OCI-LY1 (cell line): Measurements from ENCODE around the gene COL15A1.

Experiments
- H2AFZ ChIP-seq: fragments of 200-600 bp; sonication (generic), shearing (Covaris generic); 2 replicates; pipeline ENCODE4 v1.6.0; 2014; ENCODE audit warnings: antibody characterized with exemption, mild to moderate bottlenecking, low read length
- H3F3A ChIP-seq: fragments of 200-600 bp; sonication (generic), shearing (Covaris generic); 2 replicates; pipeline ENCODE4 v1.6.0; 2014; ENCODE audit warnings: mild to moderate bottlenecking, antibody characterized with exemption, low read length, moderate library complexity; ENCODE audit not compliant: insufficient read depth
- H3K27ac ChIP-seq: fragments of 200-600 bp; sonication (generic); 2 replicates; pipeline ENCODE4 v1.5.1; 2014; ENCODE audit warnings: low read length, mixed run types, mild to moderate bottlenecking, low read depth; ENCODE audit not compliant: poor library complexity, severe bottlenecking
- H3K27me3 ChIP-seq: fragments of 200-600 bp; sonication (generic); 2 replicates; pipeline ENCODE4 v1.6.0; 2014; ENCODE audit warnings: antibody characterized with exemption, mild to moderate bottlenecking, low read length, moderate library complexity; ENCODE audit not compliant: insufficient read depth
- H3K36me3 ChIP-seq: fragments of 200-600 bp; sonication (generic); 2 replicates; pipeline ENCODE4 v1.6.1; 2014; ENCODE audit warnings: mild to moderate bottlenecking, antibody characterized with exemption, low read length, moderate library complexity, mixed read lengths; ENCODE audit not compliant: insufficient read depth
- H3K4me1 ChIP-seq: fragments of 200-600 bp; sonication (generic); 2 replicates; pipeline ENCODE4 v1.5.1; 2014; ENCODE audit warnings: mild to moderate bottlenecking, low read length, moderate library complexity; ENCODE audit not compliant: insufficient read depth, severe bottlenecking
- H3K4me2 ChIP-seq: fragments of 200-600 bp; sonication (generic), shearing (Covaris generic); 2 replicates; pipeline ENCODE4 v1.6.1; 2014; ENCODE audit warnings: low read length
- H3K4me3 ChIP-seq: fragments of 200-600 bp; sonication (generic); 2 replicates; pipeline ENCODE4 v1.5.1; 2014; ENCODE audit warnings: low read length, low read depth, mild to moderate bottlenecking, mixed read lengths; ENCODE audit not compliant: poor library complexity, severe bottlenecking
- H3K79me2 ChIP-seq: fragments of 200-600 bp; shearing (Covaris generic); 2 replicates; pipeline ENCODE4 v1.6.1; 2016; ENCODE audit warnings: mixed run types, low read length, mixed read lengths; ENCODE audit not compliant: insufficient read depth
- H3K9ac ChIP-seq: fragments of 200-600 bp; sonication (generic), shearing (Covaris generic); 2 replicates; pipeline ENCODE4 v1.6.1; 2014; ENCODE audit warnings: mild to moderate bottlenecking, low read length, mixed read lengths
- H3K9me2 ChIP-seq: fragments of 200-600 bp; sonication (generic), shearing (Covaris generic); 2 replicates; pipeline ENCODE4 v1.6.1; 2014; ENCODE audit warnings: low read depth, mild to moderate bottlenecking, low read length, mixed read lengths
- H3K9me3 ChIP-seq: fragments of 200-600 bp; shearing (Covaris generic); 2 replicates; pipeline ENCODE4 v1.6.1; 2014; ENCODE audit warnings: low read length, mixed read lengths
- H4K20me1 ChIP-seq: fragments of 200-600 bp; sonication (generic), shearing (Covaris generic); 2 replicates; pipeline ENCODE4 v1.6.0; 2016; ENCODE audit warnings: mild to moderate bottlenecking, low read length; ENCODE audit not compliant: insufficient read depth
- CTCF ChIP-seq: fragments of 200-600 bp; sonication (generic), shearing (Covaris generic); IDR thresholded peaks from 2 replicates; pipeline ENCODE4 v1.5.1; 2017; ENCODE audit warnings: mild to moderate bottlenecking, antibody characterized with exemption, low read length, moderate library complexity, mixed read lengths
- EZH2 ChIP-seq: fragments of 200-600 bp; sonication (generic), shearing (Covaris generic); IDR thresholded peaks from 2 replicates; pipeline ENCODE4 v1.8.0; 2017; ENCODE audit warnings: borderline replicate concordance, mixed run types, mild to moderate bottlenecking, antibody characterized with exemption, low read length, moderate library complexity, mixed read lengths

COL15A1 gene

GRCh38 chr9:98994172-98995058 lies 50.7 kb downstream of the COL15A1 start:
- Histone ChIP-seq H4K20me1 (no peaks in the 10 kb centered on the region), H3K4me1 (no peaks in the 10 kb centered on the region), H3K27ac (no peak overlapping the region)

GRCh38 chr9:98995059-98995671 lies 51.5 kb downstream of the COL15A1 start:
- Histone ChIP-seq H3K4me2 (no peak overlapping the region), H2AFZ (no peak overlapping the region), H3K27me3 (peaks cover 9% of the 10 kb centered on the region; the same call in 1 of the 2 replicates), H3F3A (no peaks in the 10 kb centered on the region), H3K9me3 (no peaks in the 10 kb centered on the region; the same call in 1 of the 2 replicates), H3K36me3 (no peaks in the 10 kb centered on the region; the same call in 1 of the 2 replicates), H4K20me1 (no peaks in the 10 kb centered on the region), H3K4me3 (no peak overlapping the region), H3K9ac (no peak overlapping the region), H3K4me1 (no peaks in the 10 kb centered on the region), H3K27ac (no peak overlapping the region), H3K9me2 (no peaks in the 10 kb centered on the region), H3K79me2 (no peaks in the 10 kb centered on the region)
- no peak for TF ChIP-seq CTCF
- TF ChIP-seq EZH2 = no peak

More at GRCh38 chr9:98994172-98995058, 50.7 kb downstream of the COL15A1 start:
- Histone ChIP-seq H2AFZ (no peak overlapping the region), H3K9me2 (no peaks in the 10 kb centered on the region), H3K27me3 (peaks cover 9% of the 10 kb centered on the region; the same call in 1 of the 2 replicates), H3F3A (no peaks in the 10 kb centered on the region), H3K9me3 (no peaks in the 10 kb centered on the region; the same call in 1 of the 2 replicates), H3K4me3 (no peak overlapping the region), H3K4me2 (no peak overlapping the region), H3K36me3 (no peaks in the 10 kb centered on the region; the same call in 1 of the 2 replicates), H3K79me2 (no peaks in the 10 kb centered on the region), H3K9ac (no peak overlapping the region)
- TF ChIP-seq CTCF = no peak
- TF ChIP-seq EZH2 = no peak

- Histone ChIP-seq H4K20me1 (no peaks in the 10 kb centered on the region), H3F3A (no peaks in the 10 kb centered on the region), H3K9me2 (no peaks in the 10 kb centered on the region), H3K4me2 (no peak overlapping the region), H3K79me2 (no peaks in the 10 kb centered on the region), H2AFZ (no peak overlapping the region), H3K27me3 (peaks cover 6% of the 10 kb centered on the region; the same call in 1 of the 2 replicates), H3K9ac (no peak overlapping the region), H3K36me3 (no peaks in the 10 kb centered on the region; the same call in 1 of the 2 replicates), H3K9me3 (no peaks in the 10 kb centered on the region; the same call in 1 of the 2 replicates), H3K4me3 (no peak overlapping the region), H3K27ac (no peak overlapping the region), H3K4me1 (no peaks in the 10 kb centered on the region)
- TF ChIP-seq CTCF = no peak
Observed at GRCh38 chr9:98995971-98996504, 52.3 kb downstream of the COL15A1 start.
